Type B pancreatic cell (in vitro differentiated cells): ENCODE data around the gene TSHZ2. TPM values are rescaled to one million over a fixed set of nuclear protein-coding genes. Genes with fewer than 3 reads are reported as not detected.
A peak's percentile ranks its signal among the peaks of the same experiment; 100 is the strongest.

Experiments used
- DNase-seq: peaks from one replicate; pipeline ENCODE4 v3.0.0; 2021; ENCODE audit warnings: mixed read lengths; ENCODE audit not compliant: unreplicated experiment; ENCODE audit errors: extremely low spot score
- H3K27ac Mint-ChIP-seq: 2 replicates; pipeline ENCODE4 v1.8.0; 2021; ENCODE audit warnings: mild to moderate bottlenecking, mixed read lengths
- H3K27me3 Mint-ChIP-seq: 2 replicates; pipeline ENCODE4 v1.8.0; 2021; ENCODE audit warnings: mixed read lengths
- H3K36me3 Mint-ChIP-seq: 2 replicates; pipeline ENCODE4 v1.8.0; 2021; ENCODE audit warnings: mixed read lengths
- H3K4me1 Mint-ChIP-seq: one replicate; pipeline ENCODE4 v1.8.0; 2021; ENCODE audit warnings: mixed read lengths; ENCODE audit not compliant: unreplicated experiment
- H3K4me3 Mint-ChIP-seq: 2 replicates; pipeline ENCODE4 v1.8.0; 2021; ENCODE audit warnings: mild to moderate bottlenecking, mixed read lengths
- H3K9me3 Mint-ChIP-seq: 2 replicates; pipeline ENCODE4 v1.8.0; 2021; ENCODE audit warnings: mixed read lengths
- CTCF ChIP-seq: fragments of 200-600 bp; sonication (generic); conservative IDR thresholded peaks from 2 replicates; pipeline ENCODE4 v1.5.0; 2021; ENCODE audit warnings: antibody characterized with exemption, mild to moderate bottlenecking
- total RNA-seq: library from RNA; stranded (reverse); gene quantifications from 2 replicates; pipeline ENCODE4 v1.2.1, GENCODE V29; 2021; ENCODE audit warnings: low replicate concordance

Gene TSHZ2
- total RNA-seq, 1 donor from 2014 or later = 45.5 TPM

GRCh38 chr20:53148771-53149147 lies 176.6 kb downstream of the TSHZ2 start:
- peaks cover 3% of the 10 kb centered on the region for H3K27me3 Mint-ChIP-seq

GRCh38 chr20:53149148-53149889 lies 177.2 kb downstream of the TSHZ2 start:
- TF ChIP-seq CTCF = no peak
- Mint-ChIP-seq H3K27ac (peak overlapping the region; percentile 71), H3K4me3 (peak overlapping the region; percentile 7), H3K36me3 (peaks cover 5% of the 10 kb centered on the region), H3K4me1 (peaks cover 45% of the 10 kb centered on the region), H3K27me3 (peaks cover 3% of the 10 kb centered on the region), H3K9me3 (peaks cover 5% of the 10 kb centered on the region)
- DNase-seq = no peak

More at GRCh38 chr20:53148771-53149147, 176.6 kb downstream of the TSHZ2 start:
- H3K4me3 Mint-ChIP-seq = peak overlapping the region; percentile 7
- peaks cover 50% of the 10 kb centered on the region for H3K4me1 Mint-ChIP-seq
- peaks cover 5% of the 10 kb centered on the region for H3K9me3 Mint-ChIP-seq
- TF ChIP-seq CTCF = no peak
- DNase-seq = no peak
- H3K27ac Mint-ChIP-seq = peak overlapping the region; percentile 71
- H3K36me3 Mint-ChIP-seq = peaks cover 8% of the 10 kb centered on the region

GRCh38 chr20:53149890-53150205 lies 177.7 kb downstream of the TSHZ2 start:
- H3K4me3 Mint-ChIP-seq = no peak overlapping the region
- peaks cover 45% of the 10 kb centered on the region for H3K4me1 Mint-ChIP-seq
- H3K36me3 Mint-ChIP-seq = peaks cover 11% of the 10 kb centered on the region
- H3K27ac Mint-ChIP-seq = no peak overlapping the region
- TF ChIP-seq CTCF = no peak
- DNase-seq = no peak
- H3K9me3 Mint-ChIP-seq = peaks cover 5% of the 10 kb centered on the region
- peaks cover 3% of the 10 kb centered on the region for H3K27me3 Mint-ChIP-seq

GRCh38 chr20:53150532-53150931 lies 178.4 kb downstream of the TSHZ2 start:
- Mint-ChIP-seq H3K27me3 (peaks cover 3% of the 10 kb centered on the region), H3K36me3 (peaks cover 16% of the 10 kb centered on the region), H3K4me1 (peaks cover 44% of the 10 kb centered on the region), H3K9me3 (peaks cover 5% of the 10 kb centered on the region), H3K4me3 (no peak overlapping the region), H3K27ac (no peak overlapping the region)
- TF ChIP-seq CTCF = no peak
- DNase-seq = no peak

- no peak for DNase-seq
- Mint-ChIP-seq H3K27ac (no peak overlapping the region), H3K27me3 (peaks cover 3% of the 10 kb centered on the region), H3K4me1 (peaks cover 30% of the 10 kb centered on the region), H3K9me3 (no peaks in the 10 kb centered on the region), H3K36me3 (peaks cover 12% of the 10 kb centered on the region), H3K4me3 (no peak overlapping the region)
- no peak for TF ChIP-seq CTCF
Observed at GRCh38 chr20:53152228-53152627, 180.1 kb downstream of the TSHZ2 start.

GRCh38 chr20:53154540-53154939 lies 182.4 kb downstream of the TSHZ2 start:
- H3K4me1 Mint-ChIP-seq = peaks cover 12% of the 10 kb centered on the region
- peaks cover 10% of the 10 kb centered on the region for H3K9me3 Mint-ChIP-seq
- H3K27me3 Mint-ChIP-seq = no peaks in the 10 kb centered on the region
- no peak overlapping the region for H3K27ac Mint-ChIP-seq
- H3K4me3 Mint-ChIP-seq = no peak overlapping the region
- TF ChIP-seq CTCF = no peak
- DNase-seq = no peak
- H3K36me3 Mint-ChIP-seq = peaks cover 22% of the 10 kb centered on the region
